ENCODE results near the gene LSM6.

Gene LSM6
- total RNA-seq = 11.8 to 18.0 reads per million in 2 donors

GRCh38 chr4:146175541-146176453, at the start of gene LSM6:
Gene LSM6, plus strand, starts transcription at chr4:146175718. Its CDS starts 7,204 bp downstream, at chr4:146182922.
- peak; percentile 58 to 87 (median 72) for DNase-seq

DNA sequence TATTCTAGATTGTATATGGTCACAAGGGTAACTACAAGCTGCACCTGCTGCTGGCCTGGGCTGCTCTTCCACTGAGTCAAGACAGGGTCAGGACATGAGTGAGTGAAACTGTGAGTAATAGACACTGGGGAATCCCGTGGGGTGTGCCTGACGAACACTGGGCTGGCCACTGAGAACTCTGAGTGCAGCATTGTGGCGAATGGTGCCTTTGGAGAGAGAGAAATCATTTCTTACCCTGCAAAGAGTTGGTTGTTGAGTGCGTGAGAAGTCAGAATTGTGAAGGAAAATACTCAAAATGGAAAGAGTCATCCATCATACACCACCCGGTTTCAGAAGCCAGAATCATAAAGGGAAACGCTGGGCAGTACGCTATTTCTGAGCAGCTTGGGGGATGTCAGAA, 43.1 kb upstream of the LSM6 start:
- peak in 2 of 5 experiments; percentile 8 to 53 for DNase-seq

DNA sequence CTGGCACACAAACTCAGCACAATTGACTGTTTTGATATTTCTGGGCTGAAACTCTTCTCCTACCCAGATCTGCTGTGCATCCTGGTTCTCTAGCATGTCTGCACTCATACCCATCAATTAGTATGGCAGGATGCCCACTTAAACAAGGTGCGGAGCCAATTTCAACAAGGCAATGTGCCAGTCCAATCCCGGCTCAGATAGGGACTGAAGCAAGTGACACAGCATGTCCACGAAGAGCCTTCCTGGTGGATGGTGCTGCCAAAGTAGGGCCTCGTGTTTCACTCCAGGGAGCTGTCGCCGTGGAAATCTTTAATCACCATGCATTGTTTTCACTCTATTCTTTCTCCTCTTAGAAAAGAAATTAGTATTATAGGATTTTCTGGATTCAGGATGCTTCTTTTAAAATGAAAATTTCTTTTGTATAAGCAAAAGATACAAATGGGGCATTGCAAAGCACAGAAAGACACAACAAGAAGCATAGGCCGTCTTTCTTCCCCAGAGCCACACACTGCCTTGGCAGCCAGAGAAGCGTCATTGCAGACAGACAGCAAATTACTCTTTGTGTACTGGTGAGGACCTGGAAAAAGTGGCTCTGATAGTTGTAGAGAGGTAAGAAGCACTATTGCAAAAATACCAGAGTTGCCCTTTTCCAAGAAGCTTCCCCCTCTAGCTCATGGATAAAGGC, 40.6 kb upstream of the LSM6 start:
- no peak for DNase-seq

GRCh38 chr4:146135941-146136340, 39.6 kb upstream of the LSM6 start:
- DNase-seq = no peak

DNA sequence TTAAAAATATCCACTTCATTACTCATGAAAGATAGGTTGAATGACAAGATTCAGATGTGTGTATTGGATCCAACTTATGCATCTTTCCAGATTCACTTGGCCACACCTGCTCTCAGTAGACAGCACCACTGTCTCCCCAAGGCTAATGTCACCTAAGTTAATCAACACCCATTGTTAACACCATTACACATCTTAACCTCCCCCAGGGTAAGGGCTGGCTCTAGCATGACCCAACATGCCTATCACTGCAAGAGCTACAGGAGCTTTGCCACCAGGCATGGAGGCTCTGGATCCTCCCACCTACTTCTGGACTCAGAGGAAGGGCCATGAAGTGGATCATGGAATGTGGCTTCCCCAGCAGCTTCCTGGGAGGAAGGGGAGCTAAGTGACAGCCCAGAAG, 32.8 kb upstream of the LSM6 start:
- no peak for DNase-seq

GRCh38 chr4:146143888-146144287, 31.6 kb upstream of the LSM6 start:
- no peak for DNase-seq

GRCh38 chr4:146146918-146147317, 28.6 kb upstream of the LSM6 start:
- DNase-seq = no peak

DNA sequence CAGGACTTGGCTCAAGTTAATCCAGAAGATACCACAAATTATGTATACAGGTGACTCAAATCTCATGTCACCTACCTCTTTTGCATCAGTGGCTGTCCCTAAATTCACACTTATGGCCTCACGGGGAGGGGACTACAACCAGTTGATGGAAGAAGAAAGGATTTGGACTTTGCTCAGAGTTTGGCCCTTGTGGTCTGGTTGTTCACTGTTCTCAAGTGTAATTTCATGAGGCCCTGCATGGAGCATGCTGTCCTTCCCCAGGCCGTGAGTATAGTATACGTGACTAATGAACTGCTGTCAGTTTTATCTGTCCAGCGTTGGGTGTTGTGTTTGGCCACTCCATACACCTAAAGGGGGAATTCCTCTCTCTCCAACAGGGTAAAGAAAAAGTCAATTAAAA, 27.5 kb upstream of the LSM6 start:
- DNase-seq = no peak

DNA sequence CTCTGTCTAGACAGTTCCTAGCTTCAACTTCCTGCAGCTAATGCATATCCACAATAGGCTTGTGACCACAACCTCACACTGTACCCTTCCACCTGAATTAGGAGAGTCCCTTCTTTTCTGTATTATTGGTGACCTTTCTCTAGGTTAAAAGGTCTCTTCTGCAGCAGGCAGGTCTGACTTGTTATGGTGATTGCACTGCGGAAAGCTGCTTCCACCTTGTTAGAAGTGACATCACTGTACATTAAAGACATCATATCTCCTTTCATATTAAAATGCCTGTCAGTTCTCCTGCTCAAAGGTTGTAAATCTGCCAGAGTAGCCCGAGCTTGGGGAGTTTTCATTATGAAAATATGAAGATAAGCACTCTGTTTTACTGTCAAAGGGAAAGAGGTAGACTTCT, 21.5 kb upstream of the LSM6 start:
- no peak for DNase-seq

DNA sequence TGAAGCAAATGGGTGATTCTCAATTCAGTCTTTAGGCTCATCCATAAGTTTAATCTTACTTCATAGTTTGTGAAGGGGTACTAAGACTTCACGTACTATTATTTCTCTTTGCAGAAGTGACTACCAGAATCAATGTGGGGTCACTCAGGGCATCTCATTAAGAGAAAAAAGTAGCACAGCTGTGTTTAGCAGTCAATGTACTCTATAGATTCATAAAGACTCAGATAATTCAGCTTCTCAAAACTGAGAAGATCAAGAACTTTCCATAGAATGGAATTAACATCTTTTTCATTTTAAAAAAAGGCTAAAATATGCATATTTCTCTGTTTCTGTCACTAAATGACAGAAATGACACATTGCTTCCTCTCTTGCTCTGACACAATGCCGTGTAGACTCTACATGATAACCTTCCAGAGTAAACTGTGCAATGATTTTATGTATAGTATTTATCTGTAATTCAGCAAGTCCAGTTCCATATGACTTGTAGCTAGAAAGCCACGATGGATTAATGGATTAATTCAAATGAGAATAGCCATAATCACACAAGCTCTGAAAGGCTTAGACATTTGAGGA, 20.3 kb upstream of the LSM6 start:
- peak in 1 of 5 experiments; percentile 42 for DNase-seq

DNA sequence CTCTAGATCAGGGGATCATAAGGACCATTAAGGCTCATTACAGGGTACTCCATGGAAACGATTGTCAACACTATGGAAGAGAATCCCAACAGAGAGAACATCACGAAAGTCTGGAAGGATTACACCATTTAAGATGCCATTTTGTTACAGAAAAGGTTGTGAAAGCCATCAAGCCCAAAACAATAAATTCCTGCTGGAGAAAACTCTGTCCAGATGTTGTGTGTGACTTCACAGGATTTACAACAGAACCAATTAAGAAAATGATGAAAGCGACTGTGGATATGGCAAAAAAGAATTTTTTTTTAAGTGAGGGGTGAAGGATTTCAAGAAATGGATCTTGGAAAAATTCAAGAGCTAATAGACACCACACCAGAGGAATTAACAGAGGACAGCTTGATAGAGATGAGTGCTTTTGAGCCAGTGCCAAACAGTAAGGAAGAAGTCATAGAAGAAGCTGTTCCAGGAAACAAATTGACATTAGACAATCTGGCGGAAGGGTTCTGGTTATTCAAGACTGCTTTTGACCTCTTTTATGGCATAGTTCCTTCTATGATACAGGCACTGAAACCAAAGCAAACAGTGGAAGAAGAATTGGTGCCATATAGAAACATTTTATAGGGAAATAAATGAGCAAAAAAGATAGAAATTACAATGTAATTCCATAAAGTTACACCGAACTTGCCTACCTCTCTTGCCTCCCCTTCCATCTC, 17.3 kb upstream of the LSM6 start:
- no peak for DNase-seq

DNA sequence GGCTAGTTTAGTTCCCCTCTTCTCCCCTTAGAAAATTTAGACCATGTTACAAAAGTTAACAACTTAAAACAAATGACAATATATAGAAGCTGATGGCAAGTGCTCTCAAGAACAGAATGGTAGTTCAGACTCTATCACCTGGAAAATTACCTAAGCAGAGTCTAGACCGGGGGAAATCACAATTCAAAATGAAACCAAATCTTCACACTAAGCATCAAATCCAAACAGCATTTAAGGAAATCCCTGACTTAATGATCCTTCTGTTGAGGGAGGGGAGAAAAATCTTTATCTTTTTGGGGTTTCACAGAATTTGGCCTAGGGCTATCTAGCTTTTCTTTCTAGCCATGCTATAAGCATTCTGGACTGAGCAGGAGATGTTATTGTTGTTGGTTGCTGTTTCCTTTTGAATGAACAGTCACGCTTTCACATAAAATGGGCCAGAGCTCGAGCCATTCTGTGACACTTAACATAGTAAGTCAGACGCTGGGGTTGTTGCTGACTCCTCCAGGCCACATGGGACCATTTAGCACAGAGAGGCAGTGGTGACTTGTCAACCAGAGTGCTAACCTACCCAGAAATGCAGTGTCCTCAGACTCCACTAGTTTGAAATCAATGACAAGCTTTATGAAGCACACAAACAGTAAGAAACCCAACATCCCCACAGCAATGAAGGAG, 16.0 kb upstream of the LSM6 start:
- peak in 1 of 5 experiments; percentile 32 for DNase-seq

DNA sequence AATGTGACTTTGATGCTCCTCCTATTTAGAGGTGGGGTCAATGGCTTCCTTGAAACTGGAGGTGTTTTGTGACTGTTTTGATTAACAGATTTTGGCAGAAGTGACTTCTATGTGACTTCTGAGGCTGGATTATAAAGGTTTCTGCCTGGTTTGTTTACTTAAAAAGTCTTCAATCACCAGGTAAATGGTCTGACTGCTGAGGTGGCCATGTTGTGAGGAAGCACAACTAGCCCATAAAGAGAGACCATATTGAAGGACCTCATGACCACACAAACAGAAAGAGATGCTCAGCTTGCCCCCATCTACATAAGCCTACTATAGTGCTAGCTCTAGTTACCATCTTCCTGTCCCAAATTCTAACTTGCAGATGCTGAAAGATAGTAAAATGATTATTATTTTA, 14.3 kb upstream of the LSM6 start:
- no peak for DNase-seq

DNA sequence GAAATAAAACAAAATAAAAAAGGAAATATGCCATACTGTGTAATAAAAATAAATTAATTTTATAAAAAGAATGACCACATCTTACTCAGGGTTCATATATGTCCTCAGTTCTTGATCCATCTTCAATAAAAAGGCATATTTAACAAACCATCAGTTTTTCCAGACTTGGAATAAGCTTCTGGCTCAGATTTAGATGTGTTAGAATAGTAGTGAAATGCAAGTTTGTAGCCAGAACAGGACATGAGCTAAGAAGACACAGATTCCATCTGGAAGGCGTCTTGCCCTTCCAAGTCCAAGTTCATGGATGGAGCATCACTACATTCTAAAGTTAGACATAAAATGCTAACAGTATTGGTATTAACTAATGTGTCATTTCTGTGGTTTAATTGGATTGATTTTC, 10.3 kb upstream of the LSM6 start:
- no peak for DNase-seq

DNA sequence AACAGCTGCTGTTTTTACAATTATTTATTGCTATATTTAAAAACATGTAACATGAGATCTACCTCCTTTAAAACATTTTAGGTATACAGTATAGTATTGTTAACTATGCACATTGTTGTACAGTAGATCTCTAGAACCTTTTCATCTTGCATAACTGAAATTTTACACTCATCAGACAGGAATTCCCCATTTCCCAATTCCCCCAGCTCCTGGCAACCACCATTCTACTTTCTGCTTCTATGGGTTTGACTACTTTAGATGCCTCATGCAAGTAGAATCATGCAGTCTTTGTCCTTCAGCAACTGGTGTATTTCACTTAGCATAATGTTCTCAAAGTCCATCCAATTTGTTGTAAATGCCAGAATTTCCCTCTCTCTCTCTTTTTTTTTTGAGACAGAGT, 9.7 kb upstream of the LSM6 start:
- no peak for DNase-seq

GRCh38 chr4:146170149-146170548, 5.4 kb upstream of the LSM6 start:
- no peak for DNase-seq

GRCh38 chr4:146176891-146177290, 1.4 kb downstream of the LSM6 start:
- peak in 1 of 5 experiments; percentile 23 for DNase-seq

GRCh38 chr4:146178126-146178525, 2.6 kb downstream of the LSM6 start:
- no peak for DNase-seq

GRCh38 chr4:146179784-146180370, 4.4 kb downstream of the LSM6 start:
- no peak for DNase-seq

GRCh38 chr4:146182443-146182842, 6.9 kb downstream of the LSM6 start:
- peak in 1 of 5 experiments; percentile 9 for DNase-seq

DNA sequence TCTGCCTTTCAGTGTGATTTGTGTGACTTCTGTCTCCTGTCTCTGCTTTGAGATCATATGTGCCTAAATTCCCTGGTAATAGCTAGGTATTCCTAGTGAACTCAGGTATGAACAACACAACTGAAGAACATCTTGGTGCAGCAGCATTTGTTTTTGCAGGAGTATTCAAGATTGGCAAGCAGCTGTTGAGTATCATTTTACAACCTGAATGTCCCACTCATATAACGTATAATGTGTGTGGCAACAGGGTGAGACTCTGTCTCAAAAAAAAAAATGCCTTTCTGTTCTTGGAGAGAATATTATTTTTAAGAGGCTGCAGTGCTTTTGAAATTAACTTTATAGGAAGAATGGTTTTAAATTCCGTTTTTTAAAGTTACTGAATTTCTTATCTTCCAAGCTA, 7.7 kb downstream of the LSM6 start:
- no peak for DNase-seq

DNA sequence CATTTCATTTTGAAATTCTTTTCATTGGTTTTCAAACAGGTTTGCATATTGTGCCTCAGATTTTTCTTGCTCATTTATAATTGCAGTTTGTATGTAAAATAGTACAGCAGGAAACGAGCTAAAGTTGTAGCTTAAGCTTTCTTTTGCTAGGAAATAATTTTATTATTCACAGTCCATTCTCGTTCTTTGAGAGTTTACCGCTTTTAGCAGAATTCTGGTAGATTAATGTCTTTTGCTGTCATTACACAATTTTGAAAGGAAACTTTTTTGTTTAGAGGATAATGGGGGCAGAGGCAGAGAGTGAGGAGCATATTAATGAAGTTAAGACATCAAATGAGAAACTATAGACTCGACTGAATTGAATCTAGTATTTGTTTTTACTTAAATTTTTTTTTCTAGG, 10.5 kb downstream of the LSM6 start:
- no peak for DNase-seq

All from T-helper 2 cell (primary cell).